Body of pancreas (tissue), 4 donors: Measurements from ENCODE around the gene TNIK.

Source experiments
- POLR2A ChIP-seq, 3 donors: fragments of 450-650 bp; IDR thresholded peaks; one replicate each; pipeline ENCODE4 v1.6.1; 2016; ENCODE audit warnings: antibody characterized with exemption in 3 of 3, mild to moderate bottlenecking in 2 of 3
- TF ChIP-seq, protein P1 (sequence below), 7 experiments: fragments of 450-650 bp in 4 of 7; fragments of 200-600 bp in 3 of 7; sonication (generic) in 3 of 7; IDR thresholded peaks; one replicate each; pipeline ENCODE4 v1.5.1; 2016 to 2019; ENCODE audit warnings: antibody characterized with exemption in 7 of 7

DNA sequence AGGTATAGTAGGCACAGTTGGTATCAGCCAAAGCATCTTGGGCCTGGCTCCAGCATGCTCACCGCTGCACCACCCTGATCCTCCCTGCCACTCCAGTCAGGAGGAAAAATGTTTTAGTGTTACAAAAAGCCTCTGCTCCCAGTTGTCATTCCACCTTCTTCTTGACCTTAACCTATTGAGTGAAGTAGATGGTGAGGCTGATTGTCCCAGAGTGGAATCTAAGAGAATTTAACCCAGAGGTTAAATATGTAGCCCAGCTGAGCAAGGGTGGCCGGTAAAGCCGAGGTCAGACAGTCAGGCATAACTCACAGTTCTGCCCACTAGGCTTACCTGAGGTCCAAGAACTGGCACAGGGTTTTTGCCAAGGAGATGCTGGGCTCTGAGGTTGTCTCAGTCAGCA, 30.7 kb upstream of the TNIK start:
- no peak for TF ChIP-seq POLR2A (IDR thresholded peaks at IDR 0.05)
- TF ChIP-seq, protein P1, sequence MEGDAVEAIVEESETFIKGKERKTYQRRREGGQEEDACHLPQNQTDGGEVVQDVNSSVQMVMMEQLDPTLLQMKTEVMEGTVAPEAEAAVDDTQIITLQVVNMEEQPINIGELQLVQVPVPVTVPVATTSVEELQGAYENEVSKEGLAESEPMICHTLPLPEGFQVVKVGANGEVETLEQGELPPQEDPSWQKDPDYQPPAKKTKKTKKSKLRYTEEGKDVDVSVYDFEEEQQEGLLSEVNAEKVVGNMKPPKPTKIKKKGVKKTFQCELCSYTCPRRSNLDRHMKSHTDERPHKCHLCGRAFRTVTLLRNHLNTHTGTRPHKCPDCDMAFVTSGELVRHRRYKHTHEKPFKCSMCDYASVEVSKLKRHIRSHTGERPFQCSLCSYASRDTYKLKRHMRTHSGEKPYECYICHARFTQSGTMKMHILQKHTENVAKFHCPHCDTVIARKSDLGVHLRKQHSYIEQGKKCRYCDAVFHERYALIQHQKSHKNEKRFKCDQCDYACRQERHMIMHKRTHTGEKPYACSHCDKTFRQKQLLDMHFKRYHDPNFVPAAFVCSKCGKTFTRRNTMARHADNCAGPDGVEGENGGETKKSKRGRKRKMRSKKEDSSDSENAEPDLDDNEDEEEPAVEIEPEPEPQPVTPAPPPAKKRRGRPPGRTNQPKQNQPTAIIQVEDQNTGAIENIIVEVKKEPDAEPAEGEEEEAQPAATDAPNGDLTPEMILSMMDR (IDR thresholded peaks at IDR 0.05), result no peak
